Activated CD8-positive, alpha-beta memory T cell treated with anti-CD3 and anti-CD28 coated beads, Interleukin-2, amount 50 U/mL, for 4 hours (primary cell): ENCODE results near the gene PDZRN4.
"Not testable (repeated sequence)": the region's sequence is repeated elsewhere in the genome, so short reads cannot be mapped to it uniquely, and the experiment has no call there.

Experiments used
- DNase-seq: peaks from one replicate; pipeline ENCODE4 v3.0.0-alpha.2; 2020

Gene PDZRN4

DNA sequence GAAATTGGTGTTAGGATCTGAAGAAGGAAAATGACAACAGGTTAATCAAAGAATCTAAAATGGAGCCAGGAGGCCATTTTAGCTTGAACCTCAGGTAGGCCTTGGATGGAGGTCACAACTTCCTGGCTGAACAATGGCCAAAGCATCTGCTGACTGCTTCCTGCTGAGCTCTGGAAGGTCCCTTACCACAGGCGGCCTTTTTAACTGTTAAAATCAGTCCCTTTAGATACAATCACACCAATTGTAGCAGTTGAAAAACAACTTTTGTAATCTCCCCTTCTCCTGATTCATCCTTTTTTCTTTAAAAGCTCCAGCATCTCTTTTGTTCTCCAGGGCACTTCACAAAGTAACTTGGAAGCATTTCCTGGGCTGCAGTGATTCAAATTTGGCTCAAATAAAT is 388.8 kb downstream of the PDZRN4 start:
- no peak for DNase-seq

DNA sequence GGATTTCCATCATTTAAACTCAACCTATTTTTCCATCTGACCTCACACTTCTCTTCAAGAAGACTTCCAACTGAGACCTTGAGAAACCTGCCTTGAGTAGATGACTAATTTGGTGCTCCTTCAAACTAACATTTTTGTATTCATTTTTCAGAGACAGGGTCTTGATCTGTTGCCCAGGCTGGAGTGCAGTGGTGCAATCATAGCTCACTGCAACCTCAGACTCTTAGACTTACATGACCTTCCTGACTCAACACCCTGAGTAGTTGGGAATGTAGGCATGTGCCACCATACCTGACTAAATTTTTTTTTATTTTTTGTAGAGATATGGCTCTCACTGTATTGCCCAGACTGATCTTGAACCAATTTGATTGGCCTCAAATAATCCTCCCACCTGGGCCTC is 389.9 kb downstream of the PDZRN4 start:
- no peak for DNase-seq

DNA sequence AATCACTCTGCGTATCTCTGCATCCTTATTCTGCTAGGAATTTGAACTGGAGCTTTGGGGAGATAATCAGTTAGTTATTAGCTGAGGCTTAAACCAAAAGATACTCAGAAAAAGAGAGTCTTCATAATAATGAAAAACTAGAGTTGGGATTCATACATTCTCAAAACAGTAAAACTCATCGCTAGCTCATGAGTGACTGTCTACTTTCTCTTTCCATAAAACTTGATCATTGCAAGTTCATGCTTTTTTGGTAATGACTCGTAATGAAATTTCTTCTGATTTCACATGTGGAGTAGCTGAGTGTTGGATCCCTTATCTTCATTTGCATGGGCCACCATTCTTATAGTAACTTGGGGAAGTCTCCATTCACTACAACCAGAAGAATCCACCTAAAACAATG is 397.7 kb downstream of the PDZRN4 start:
- DNase-seq: no peak

DNA sequence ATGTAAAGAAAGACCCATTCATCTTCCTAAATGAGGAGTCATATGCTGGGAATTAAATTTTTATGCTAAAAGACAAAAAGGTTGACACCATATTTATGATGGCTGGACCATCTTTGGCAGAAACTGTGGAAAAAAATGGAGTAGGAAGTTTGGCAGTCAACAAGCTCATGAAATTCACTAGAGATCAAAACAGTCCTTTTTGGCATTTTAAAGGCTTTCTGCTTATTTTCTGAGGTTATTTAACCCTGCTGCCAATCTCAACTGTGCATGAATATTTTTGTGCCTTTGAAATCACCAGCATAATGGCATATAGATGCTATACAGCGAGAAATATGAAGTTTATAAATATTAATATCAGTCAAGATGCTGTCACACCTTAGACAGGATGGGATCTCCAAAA is 399.5 kb downstream of the PDZRN4 start:
- no peak for DNase-seq

DNA sequence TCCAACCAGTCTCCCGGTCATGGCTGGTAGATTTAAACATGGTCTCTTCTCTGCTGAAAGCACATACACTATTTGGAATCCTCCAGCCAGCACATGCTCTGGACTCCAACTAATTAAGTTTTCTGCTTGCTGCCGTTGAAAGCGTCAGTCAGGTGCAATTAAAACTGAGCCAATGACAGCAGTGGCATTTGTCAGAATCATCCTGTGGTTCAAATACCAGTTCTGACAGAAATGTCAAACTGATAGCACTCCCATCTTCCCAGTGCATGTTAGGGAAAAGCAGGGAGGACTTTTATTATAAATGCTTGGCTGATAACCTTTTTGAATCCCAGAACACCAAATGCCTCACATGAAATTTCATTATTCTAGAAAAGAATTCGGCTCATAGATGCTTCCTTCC is 401.8 kb downstream of the PDZRN4 start:
- DNase-seq: no peak

DNA sequence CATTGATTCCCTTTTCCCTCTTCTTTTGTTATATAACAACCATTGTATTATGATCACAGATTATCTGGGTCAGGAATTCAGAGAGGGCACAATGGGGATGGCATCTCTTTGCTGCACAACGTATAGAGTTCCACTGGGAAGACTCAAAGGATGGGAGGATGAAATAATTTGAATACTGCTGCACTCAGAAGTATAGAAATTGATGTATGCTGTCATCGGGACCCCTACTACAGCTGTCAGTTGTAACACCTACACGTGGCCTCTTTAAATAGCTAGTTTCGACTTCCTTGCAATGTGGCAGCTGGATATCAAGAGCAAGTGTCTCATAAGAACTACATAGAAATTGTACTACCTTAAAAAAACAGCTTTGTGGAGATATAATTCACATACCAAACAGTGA is 408.1 kb downstream of the PDZRN4 start:
- no peak for DNase-seq

DNA sequence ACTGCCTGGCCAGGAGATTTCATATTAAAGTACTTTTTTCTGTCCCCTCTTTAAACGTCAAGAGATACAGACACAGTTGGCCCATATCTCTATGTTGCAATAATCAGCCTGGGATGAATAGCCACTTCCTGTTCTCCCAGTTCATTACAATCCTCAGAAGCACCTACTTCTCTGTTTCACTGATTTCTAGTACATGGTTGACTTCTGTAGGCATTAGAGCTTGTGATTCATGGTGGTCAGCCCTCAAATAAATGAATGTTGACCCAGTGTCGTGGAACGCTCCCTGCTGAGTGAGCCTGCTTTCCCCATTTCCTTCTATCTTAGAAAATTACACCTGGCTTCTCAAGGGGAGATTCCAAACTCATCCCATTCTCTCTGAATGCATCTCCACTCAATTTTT is 416.7 kb downstream of the PDZRN4 start:
- DNase-seq: no peak

DNA sequence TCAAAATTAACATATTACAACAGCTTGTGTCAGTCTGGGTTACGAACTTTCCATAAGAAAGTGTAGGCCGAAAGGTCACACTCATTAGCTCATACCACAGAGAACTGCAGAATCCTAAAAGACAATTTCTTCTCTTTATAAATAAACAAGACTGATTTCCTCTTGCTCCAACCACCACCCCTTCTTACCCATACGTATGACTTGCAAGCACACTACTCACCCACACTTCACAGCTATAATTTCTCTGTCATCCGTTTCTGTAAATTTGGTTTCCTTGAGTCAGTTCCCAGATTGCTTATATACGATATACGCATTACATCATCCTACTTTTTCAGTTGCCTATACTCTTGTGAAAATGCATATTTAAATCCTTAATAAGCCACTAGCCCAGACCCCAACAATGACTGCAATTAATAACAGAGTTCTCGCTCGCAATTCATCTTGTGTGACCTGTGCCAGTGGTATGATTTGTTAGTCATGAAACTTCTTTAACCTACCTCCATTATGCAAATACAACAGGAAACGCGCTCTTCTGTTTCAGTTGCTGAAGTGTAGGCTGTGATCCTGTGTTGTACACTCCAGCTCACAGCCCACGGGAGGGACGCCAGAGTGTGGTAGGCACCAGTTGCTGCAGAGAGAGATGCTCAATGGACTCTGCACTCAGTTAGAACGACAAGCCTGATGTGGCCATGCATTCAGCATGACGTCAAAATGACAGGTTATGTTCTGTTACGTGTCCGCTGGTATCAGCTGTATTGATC is 417.6 kb downstream of the PDZRN4 start:
- no peak for DNase-seq

DNA sequence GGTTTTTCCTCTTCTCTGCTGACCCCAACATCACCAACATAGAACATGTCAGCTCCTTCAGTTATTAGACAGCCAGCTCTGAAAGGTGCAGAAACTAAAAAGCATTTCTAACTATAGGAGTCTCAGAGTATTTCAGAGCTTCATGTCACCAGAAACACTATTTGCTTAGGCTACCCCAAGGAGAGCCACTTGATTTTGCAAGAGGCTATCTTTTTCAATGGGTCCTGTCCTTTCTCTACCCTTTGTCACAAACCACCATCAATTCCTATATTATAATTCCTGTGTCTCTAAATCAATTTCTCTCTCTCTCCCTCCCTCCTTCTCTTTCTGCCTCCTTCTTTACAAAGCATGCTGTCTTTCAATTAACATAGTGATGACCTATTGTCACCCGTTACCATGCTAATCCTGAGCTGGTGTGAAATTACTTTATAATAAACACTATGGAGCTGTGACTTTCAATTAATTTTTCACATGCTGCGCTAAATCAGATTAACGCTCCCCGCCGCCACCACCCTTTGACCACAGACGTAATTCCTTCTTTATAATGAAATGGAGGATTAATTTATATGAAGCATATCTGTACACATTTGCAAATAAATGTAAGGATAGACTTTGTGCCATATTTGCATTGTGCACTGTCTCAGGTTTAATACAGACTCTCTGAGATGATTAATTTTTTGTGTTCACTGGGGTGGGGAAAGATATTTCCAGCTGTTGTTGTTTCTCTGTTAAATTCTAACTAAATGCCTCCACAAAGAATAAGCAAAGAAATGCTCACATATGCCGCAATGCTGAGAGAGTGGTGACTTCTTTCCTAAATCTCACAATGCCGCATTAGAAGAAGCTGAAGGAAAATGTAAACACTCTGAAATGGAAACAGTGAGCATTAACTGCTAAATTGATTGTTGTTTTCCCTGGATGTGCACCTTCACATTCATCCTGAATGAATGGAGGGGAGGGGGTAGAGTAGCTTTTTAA is 418.6 kb downstream of the PDZRN4 start:
- DNase-seq: no peak

DNA sequence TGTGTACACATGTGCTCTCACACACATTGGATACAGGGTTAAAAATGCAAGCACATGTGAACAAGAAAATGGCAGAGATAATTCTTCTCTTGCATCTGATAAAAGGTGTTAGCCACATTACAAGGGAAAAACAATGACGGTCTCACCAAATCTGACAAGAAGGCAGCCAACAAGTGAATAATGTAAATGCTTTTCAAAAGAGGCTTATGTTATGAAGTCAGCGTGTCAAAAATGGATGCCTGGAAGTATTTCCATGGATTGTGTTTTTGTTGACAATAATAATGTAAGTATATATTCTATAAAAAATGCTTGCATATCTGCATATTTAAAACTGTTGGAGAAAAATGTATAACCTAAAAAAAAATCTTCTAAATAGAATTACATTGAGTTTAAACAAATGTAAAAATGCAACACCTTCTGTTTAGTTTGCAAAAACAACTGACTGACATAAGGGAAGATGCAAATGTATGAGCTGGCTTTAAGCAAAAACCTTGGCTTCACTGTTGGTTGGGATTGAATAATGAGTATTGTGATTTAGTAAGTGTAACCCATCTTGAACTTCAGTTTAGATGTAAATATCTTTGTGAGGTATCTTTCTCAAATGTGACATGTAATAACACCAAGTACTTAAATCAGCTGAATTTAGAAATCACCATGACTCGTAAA is 424.9 kb downstream of the PDZRN4 start:
- no peak for DNase-seq

DNA sequence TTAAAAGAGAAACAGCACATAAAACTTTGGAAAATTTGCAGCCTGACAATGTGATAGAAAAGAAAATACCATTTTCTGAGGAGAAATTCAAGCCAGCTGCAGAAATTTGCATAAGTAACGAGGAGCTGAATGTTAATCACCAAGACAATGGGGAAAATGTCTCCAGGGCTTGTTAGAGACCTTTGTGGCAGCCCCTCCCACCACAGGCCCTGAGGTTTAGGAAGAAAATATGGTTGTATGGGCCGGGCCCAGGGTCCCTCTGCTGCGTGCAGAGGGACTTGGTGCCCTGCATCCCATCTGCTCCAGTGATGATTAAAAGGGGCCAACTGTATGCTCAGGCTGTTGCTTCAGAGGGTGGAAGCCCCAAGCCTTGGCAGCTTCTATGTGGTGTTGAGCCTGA is 427.1 kb downstream of the PDZRN4 start:
- DNase-seq: not testable (repeated sequence)

DNA sequence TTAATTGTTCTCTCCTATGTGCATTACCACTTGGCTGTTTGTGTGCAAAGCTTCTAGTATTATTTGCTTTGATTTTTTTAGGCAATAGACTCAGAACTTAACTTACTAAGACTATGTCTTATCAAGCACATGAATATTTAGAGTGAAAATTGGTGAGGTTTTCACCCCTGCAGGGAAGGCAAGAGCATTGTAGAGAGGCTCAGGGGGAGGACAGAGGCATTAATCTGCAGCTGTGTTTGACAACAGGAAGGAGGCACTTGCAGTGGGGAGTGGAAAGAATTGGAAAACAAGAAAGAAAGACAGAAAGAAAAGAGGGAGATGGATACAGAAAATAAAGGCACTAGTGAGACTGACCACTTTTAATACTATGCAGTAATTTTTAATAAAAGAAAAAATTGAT is 431.6 kb downstream of the PDZRN4 start:
- DNase-seq: no peak

DNA sequence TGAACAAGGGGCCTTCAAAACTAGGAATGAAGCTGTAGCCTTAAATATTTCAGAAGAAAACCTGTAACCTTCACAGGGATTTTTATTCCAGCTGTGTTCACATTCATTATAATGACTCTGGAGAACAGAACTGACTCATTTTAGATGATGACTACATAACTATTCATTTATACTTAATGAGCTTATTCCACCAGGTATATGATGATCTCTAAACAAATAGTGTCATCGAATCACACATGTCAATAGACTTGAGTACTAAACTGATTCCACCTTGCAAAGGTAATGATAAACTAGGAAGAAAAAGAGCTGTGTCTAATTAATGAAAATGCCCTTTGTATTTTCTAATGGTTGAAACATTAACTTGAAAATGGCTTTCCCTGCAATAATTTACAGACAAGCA is 433.2 kb downstream of the PDZRN4 start:
- no peak for DNase-seq
